Renal pelvis (tissue), 3 donors: ENCODE results near the gene SHE. TPM values are rescaled to one million over a fixed set of nuclear protein-coding genes. Genes with fewer than 3 reads are reported as not detected.

Experiments used
- polyA plus RNA-seq, 3 donors: library from polyadenylated mRNA; unstranded; fragments of 120-200 nt; gene quantifications; one replicate each; pipeline ENCODE4 v1.2.1, GENCODE V29; 2013; ENCODE audit not compliant: insufficient read length in 3 of 3

SHE gene
- polyA plus RNA-seq, 3 donors: 10.2 to 12.4 (median 11.0) TPM

Other genes with a start within 250 kb of the SHE start
- gene HAX1, start 229.8 kb downstream of the SHE start, polyA plus RNA-seq: 10 to 100 TPM; 87.7 to 88.9 (median 88.2) TPM
- under 1 TPM; 0.09 to 0.21 (median 0.13) TPM for gene AQP10, start 181.3 kb downstream of the SHE start, polyA plus RNA-seq
- 10 to 100 TPM; 26.2 to 30.1 (median 27.2) TPM for gene ATP8B2, start 176.9 kb downstream of the SHE start, polyA plus RNA-seq
- 10 to 100 TPM in 1 of 3 donors, 1 to 10 TPM in 2; 5.9 to 11.0 (median 6.4) TPM for gene IL6R, start 97.1 kb downstream of the SHE start, polyA plus RNA-seq
- 1 to 10 TPM in 2 of 3 donors, under 1 TPM in 1; 1.00 to 1.7 (median 1.7) TPM for gene TDRD10, start 193 bp downstream of the SHE start, polyA plus RNA-seq
- gene UBE2Q1, start 56.2 kb upstream of the SHE start, polyA plus RNA-seq: 100 to 1,000 TPM; 114 to 121 (median 117) TPM
- gene CHRNB2, start 65.4 kb upstream of the SHE start, polyA plus RNA-seq: under 1 TPM; 0.36 to 0.61 (median 0.56) TPM
- 100 to 1,000 TPM; 134 to 152 (median 150) TPM for gene ADAR, start 105.8 kb upstream of the SHE start, polyA plus RNA-seq